Renal cortical epithelial cell (primary cell): ENCODE results near the gene NDUFA7. TPM values are rescaled to one million over a fixed set of nuclear protein-coding genes. Genes with fewer than 3 reads are reported as not detected.
"Not testable (repeated sequence)": the region's sequence is repeated elsewhere in the genome, so short reads cannot be mapped to it uniquely, and the experiment has no call there.

Experiments used
- DNase-seq: peaks from one replicate; pipeline ENCODE4 v3.0.0-alpha.2; 2011; ENCODE audit warnings: low read depth
- total RNA-seq: library from RNA; depleted of rRNA; stranded (reverse); fragments of >200 nt; gene quantifications from 2 replicates; pipeline ENCODE4 v1.2.3, GENCODE V29; 2014

NDUFA7 gene
- total RNA-seq, 1 donor from 2014 or later, result 7.2 TPM

DNA sequence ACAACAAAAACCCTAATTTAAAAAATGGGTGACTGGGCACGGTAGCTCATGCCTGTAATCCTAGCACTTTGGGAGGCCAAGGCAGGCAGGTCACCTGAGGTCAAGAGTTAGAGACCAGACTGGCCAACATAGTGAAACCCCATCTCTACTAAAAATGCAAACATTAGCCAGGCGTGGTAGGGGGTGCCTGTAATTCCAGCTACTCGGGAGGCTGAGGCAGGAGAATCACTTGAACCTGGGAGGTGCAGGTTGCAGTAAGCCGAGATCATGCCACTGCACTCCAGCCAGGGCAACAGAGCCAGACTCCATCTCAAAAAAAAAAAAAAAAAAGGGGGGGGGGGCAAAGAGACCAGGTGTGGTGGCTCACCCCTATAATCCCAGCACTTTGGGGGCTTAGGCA lies 56.9 kb downstream of the NDUFA7 start:
- not testable (repeated sequence) for DNase-seq

DNA sequence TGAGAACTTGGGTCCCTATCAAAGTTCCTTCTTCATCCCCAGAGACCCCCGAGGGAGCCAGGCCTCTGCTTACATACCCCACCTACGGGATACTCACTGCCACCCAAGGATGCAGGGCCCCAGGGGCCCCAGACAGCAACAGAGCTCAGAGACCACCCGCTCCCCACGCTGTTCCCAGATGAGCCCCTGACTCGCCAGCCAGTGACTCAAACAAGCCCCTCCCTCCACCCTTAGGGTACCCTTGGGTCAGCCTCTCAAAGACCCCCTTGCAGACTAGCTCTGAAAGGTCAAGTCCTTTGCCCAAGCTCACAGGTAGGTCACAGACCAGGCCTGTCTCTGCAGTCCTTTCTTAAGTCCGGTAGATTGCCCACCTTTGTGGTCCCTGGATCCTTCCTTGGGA lies 58.7 kb downstream of the NDUFA7 start:
- no peak for DNase-seq

- DNase-seq, result no peak
Observed at GRCh38 chr19:8261881-8262280, 59.3 kb downstream of the NDUFA7 start.

DNA sequence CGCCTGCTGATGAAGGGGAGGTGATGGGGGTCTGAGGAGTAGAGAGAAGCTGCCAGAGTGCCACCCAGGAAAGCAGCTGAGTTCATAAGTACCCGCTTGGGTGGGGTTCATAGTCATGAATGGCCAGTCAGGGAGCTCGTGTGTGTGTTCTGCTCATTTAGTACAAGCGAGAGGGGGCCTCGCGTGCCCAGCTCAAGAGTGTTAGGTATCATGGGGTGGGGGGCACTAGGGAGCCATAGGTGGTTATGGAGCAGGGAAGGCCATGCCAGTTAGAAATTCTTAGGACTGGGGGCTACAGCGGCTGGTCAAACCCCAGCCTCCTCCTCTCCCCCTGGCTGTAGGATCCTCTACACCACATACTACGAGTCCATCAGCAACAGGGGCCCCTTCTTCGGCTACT lies 59.8 kb downstream of the NDUFA7 start:
- DNase-seq, result no peak

Other genes with a start within 250 kb of the NDUFA7 start
- gene FBN3, start 171.8 kb downstream of the NDUFA7 start, total RNA-seq, result under 0.01 TPM in 1 of 2 replicates, not detected in the other
- gene CERS4, start 112.0 kb downstream of the NDUFA7 start, total RNA-seq, result 16.8 and 18.2 TPM in 2 replicates
- gene CD320, start 13.0 kb downstream of the NDUFA7 start, total RNA-seq, result 24.1 and 24.6 TPM in 2 replicates
- 140 and 177 TPM in 2 replicates for gene RPS28, start 121 bp upstream of the NDUFA7 start, total RNA-seq
- 0.45 and 1.0 TPM in 2 replicates for gene KANK3, start 21.9 kb upstream of the NDUFA7 start, total RNA-seq
- 17.2 and 34.9 TPM in 2 replicates for gene ANGPTL4, start 42.8 kb upstream of the NDUFA7 start, total RNA-seq
- gene RAB11B, start 69.0 kb upstream of the NDUFA7 start, total RNA-seq, result 29.3 and 151 TPM in 2 replicates
- gene MARCHF2, start 91.9 kb upstream of the NDUFA7 start, total RNA-seq, result 74.8 and 186 TPM in 2 replicates
- gene HNRNPM, start 123.6 kb upstream of the NDUFA7 start, total RNA-seq, result 35.8 and 98.8 TPM in 2 replicates
- not detected in 2 replicates for gene PRAM1, start 181.3 kb upstream of the NDUFA7 start, total RNA-seq
- 3.5 and 10.6 TPM in 2 replicates for gene ZNF414, start 192.8 kb upstream of the NDUFA7 start, total RNA-seq